GM21576 (cell line): ENCODE results near the gene TAX1BP1.

Experiments used
- ATAC-seq: cut with Tn5 transposase; IDR thresholded peaks from one replicate; pipeline ENCODE4 v1.9.1; 2021; ENCODE audit warnings: mild to moderate bottlenecking, moderate library complexity; ENCODE audit not compliant: unreplicated experiment

Gene TAX1BP1

GRCh38 chr7:27777662-27778061, 37.7 kb downstream of the TAX1BP1 start:
- ATAC-seq = no peak

GRCh38 chr7:27779873-27780272, 39.9 kb downstream of the TAX1BP1 start:
- ATAC-seq = no peak

GRCh38 chr7:27781188-27781587, 41.2 kb downstream of the TAX1BP1 start:
- no peak for ATAC-seq

- no peak for ATAC-seq
Measured at GRCh38 chr7:27782849-27783248, 42.9 kb downstream of the TAX1BP1 start.

- ATAC-seq = no peak
Measured at GRCh38 chr7:27784399-27785053, 44.6 kb downstream of the TAX1BP1 start.

GRCh38 chr7:27788437-27788836, 48.5 kb downstream of the TAX1BP1 start:
- no peak for ATAC-seq

- ATAC-seq = no peak
Measured at GRCh38 chr7:27793780-27794179, 53.8 kb downstream of the TAX1BP1 start.

GRCh38 chr7:27795977-27796376, 56.0 kb downstream of the TAX1BP1 start:
- no peak for ATAC-seq

GRCh38 chr7:27799212-27799611, 59.2 kb downstream of the TAX1BP1 start:
- ATAC-seq = no peak

- ATAC-seq = no peak
Measured at GRCh38 chr7:27802999-27803398, 63.0 kb downstream of the TAX1BP1 start.

GRCh38 chr7:27804139-27804538, 64.2 kb downstream of the TAX1BP1 start:
- ATAC-seq = no peak

GRCh38 chr7:27808626-27809025, 68.7 kb downstream of the TAX1BP1 start:
- ATAC-seq = no peak

GRCh38 chr7:27810186-27810585, 70.2 kb downstream of the TAX1BP1 start:
- ATAC-seq = no peak

- no peak for ATAC-seq
Measured at GRCh38 chr7:27812706-27813105, 72.7 kb downstream of the TAX1BP1 start.

- no peak for ATAC-seq
Measured at GRCh38 chr7:27822245-27822644, 82.3 kb downstream of the TAX1BP1 start.

- no peak for ATAC-seq
Measured at GRCh38 chr7:27825891-27826290, 85.9 kb downstream of the TAX1BP1 start.

- no peak for ATAC-seq
Measured at GRCh38 chr7:27826357-27826756, 86.4 kb downstream of the TAX1BP1 start.

GRCh38 chr7:27834179-27834921, 94.4 kb downstream of the TAX1BP1 start:
- ATAC-seq = no peak

- no peak for ATAC-seq
Measured at GRCh38 chr7:27835376-27835775, 95.4 kb downstream of the TAX1BP1 start.

GRCh38 chr7:27836536-27836935, 96.6 kb downstream of the TAX1BP1 start:
- ATAC-seq = no peak

GRCh38 chr7:27839099-27839498, 99.1 kb downstream of the TAX1BP1 start:
- no peak for ATAC-seq

GRCh38 chr7:27840313-27840712, 100.4 kb downstream of the TAX1BP1 start:
- ATAC-seq = no peak
